GM18519 (cell line): ENCODE data around the gene PCBP4.

Experiments used
- ATAC-seq: cut with Tn5 transposase; IDR thresholded peaks from one replicate; pipeline ENCODE4 v1.9.1; 2021; ENCODE audit warnings: mild to moderate bottlenecking, moderate library complexity; ENCODE audit not compliant: unreplicated experiment, low FRiP score

PCBP4 gene

GRCh38 chr3:51967384-51968169 lies at the start of gene PCBP4:
TSS of gene PCBP4 (minus strand) at chr3:51967454. CDS start at chr3:51961240, 6,214 bp downstream.
- no peak for ATAC-seq

- ATAC-seq = no peak
Measured at GRCh38 chr3:52015438-52016228, 48.4 kb upstream of the PCBP4 start.

- no peak for ATAC-seq
Measured at GRCh38 chr3:52014613-52015012, 47.4 kb upstream of the PCBP4 start.

GRCh38 chr3:52013802-52014598 lies 46.7 kb upstream of the PCBP4 start:
- ATAC-seq = no peak

- no peak for ATAC-seq
Measured at GRCh38 chr3:52012699-52013098, 45.4 kb upstream of the PCBP4 start.

GRCh38 chr3:52010431-52010830 lies 43.2 kb upstream of the PCBP4 start:
- ATAC-seq = no peak

- no peak for ATAC-seq
Measured at GRCh38 chr3:52007291-52007690, 40.0 kb upstream of the PCBP4 start.

- no peak for ATAC-seq
Measured at GRCh38 chr3:52006820-52007133, 39.5 kb upstream of the PCBP4 start.

GRCh38 chr3:52006017-52006819 lies 39.0 kb upstream of the PCBP4 start:
- no peak for ATAC-seq

- ATAC-seq = no peak
Measured at GRCh38 chr3:52005571-52005986, 38.3 kb upstream of the PCBP4 start.

GRCh38 chr3:52004906-52005395 lies 37.7 kb upstream of the PCBP4 start:
- ATAC-seq = no peak

GRCh38 chr3:52004163-52004787 lies 37.0 kb upstream of the PCBP4 start:
- ATAC-seq = no peak

- ATAC-seq = no peak
Measured at GRCh38 chr3:52002748-52003147, 35.5 kb upstream of the PCBP4 start.

- ATAC-seq = no peak
Measured at GRCh38 chr3:52001443-52001974, 34.3 kb upstream of the PCBP4 start.

GRCh38 chr3:51999846-52000245 lies 32.6 kb upstream of the PCBP4 start:
- no peak for ATAC-seq

- ATAC-seq = no peak
Measured at GRCh38 chr3:51998774-51999173, 31.5 kb upstream of the PCBP4 start.

GRCh38 chr3:51997935-51998596 lies 30.8 kb upstream of the PCBP4 start:
- ATAC-seq = no peak

GRCh38 chr3:51997172-51997571 lies 29.9 kb upstream of the PCBP4 start:
- ATAC-seq = no peak
